ENCODE measurements around the gene DEFB123.

The DEFB123 gene

DNA sequence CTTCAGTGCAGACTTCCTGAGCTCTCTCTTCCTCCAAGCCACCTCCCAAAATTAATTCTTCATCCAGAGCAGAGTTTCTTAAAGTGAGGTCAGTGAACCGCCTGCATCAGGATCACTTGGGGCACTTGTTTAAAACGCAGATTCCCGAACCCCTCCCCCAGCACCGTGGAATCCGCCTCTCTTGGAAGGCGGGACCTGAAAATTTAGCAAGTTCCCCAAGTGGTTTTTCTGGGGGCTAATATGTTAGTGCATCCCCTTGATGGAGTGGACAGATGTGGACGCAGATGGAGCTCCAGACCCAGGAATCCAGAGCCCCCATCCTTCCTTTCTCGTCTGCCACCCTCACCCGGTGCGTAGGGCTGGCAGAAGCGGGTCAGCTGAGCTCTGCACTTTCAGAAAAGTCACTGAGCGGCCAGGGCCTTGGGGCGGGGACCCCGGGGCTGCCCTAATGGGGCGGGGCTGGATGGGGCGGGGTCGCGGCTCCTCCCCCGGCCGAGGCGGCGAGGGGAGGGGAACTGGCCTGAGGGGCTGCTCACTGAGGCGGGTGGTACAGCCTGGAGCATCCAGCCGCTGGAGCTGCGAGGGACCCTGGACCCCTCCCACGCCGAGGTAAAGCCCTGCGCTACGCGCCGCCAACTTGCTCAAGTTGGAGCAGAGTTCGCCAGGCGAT is 34.5 kb downstream of the DEFB123 start, which contains the start of the genes DEFB124 and REM1:
TSS of gene DEFB124 (minus strand) at position 370 of the 670 bp plus-strand sequence. CDS start 2,114 bp downstream, outside the sequence.
TSS of gene REM1 (plus strand) at position 531 of the 670 bp plus-strand sequence. CDS start 1,158 bp downstream, outside the sequence.
- Histone ChIP-seq H3K4me3 (ENCODE audit: low read depth, low read length) (peak within 1 kb of the TSS; percentile 40), H3K9ac (no peak within 1 kb of the TSS)

DNA sequence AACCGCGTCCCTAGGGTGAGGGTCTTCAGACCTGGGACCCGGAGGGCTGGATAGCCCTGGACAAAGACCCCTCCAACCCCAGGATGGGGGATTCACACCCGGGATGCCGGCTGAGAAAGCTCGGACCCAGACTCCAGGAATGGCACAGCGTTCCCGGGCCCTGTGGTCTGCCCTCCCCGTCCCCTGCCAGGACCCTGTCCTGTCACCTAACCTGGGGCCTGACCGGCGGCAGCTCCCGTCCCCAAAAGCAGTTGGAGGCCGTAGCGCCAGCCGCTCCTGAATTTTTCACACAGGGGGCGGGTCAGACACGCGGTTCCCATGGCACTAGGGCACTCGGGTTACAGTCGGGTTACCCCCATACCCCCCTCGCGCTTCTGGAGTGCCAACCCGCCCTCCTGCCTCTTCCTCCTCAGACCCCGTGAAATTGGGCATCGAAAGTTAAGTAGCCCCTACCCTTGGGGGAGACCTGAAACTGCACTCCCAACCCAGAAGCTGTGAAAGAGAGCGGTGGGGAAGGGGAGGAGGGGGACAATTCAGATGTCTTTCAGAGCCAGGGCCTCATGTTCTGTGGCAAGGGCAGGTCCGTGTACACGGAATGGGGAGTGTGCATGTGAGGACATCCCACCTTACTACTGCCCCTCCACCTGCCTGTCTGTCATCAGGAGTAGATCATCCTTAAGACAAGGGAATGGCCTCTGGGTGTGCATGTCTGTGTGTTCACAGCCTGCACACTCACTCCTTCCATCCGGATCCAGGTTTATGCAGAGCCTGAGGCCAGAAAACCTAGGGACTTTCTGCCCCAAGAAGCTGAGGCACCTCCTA is 35.3 kb downstream of the DEFB123 start:
- H3K79me2 ChIP-seq, result no peaks in the 10 kb centered on the region
- no peak overlapping the region for H3K27ac ChIP-seq
- no peaks in the 10 kb centered on the region for H3K4me1 ChIP-seq
- TF ChIP-seq, protein P1, sequence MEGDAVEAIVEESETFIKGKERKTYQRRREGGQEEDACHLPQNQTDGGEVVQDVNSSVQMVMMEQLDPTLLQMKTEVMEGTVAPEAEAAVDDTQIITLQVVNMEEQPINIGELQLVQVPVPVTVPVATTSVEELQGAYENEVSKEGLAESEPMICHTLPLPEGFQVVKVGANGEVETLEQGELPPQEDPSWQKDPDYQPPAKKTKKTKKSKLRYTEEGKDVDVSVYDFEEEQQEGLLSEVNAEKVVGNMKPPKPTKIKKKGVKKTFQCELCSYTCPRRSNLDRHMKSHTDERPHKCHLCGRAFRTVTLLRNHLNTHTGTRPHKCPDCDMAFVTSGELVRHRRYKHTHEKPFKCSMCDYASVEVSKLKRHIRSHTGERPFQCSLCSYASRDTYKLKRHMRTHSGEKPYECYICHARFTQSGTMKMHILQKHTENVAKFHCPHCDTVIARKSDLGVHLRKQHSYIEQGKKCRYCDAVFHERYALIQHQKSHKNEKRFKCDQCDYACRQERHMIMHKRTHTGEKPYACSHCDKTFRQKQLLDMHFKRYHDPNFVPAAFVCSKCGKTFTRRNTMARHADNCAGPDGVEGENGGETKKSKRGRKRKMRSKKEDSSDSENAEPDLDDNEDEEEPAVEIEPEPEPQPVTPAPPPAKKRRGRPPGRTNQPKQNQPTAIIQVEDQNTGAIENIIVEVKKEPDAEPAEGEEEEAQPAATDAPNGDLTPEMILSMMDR (IDR thresholded peaks at IDR 0.05), result no peak
- H3K9ac ChIP-seq, result no peak overlapping the region
- H3K4me2 ChIP-seq (ENCODE audit: low read length), result peak overlapping the region; percentile 71
- H3K9me3 ChIP-seq (ENCODE audit: control insufficient read depth, low read length), result no peaks in the 10 kb centered on the region
- no peaks in the 10 kb centered on the region for H3K36me3 ChIP-seq (ENCODE audit: control insufficient read depth, insufficient read depth, low read length)
- H3K27me3 ChIP-seq (ENCODE audit: control insufficient read depth, insufficient read depth, low read length), result no peaks in the 10 kb centered on the region
- H2AFZ ChIP-seq, result peak overlapping the region; percentile 63
- H3K4me3 ChIP-seq (ENCODE audit: low read depth, low read length), result peak overlapping the region; percentile 40

More for the DNA sequence above, 34.5 kb downstream of the DEFB123 start, which contains the start of the genes DEFB124 and REM1:
- TF ChIP-seq, protein P1 (IDR thresholded peaks at IDR 0.05), result no peak
- Histone ChIP-seq H3K27ac (no peak within 1 kb of the TSS), H3K4me1 (no peaks in the 10 kb centered on the region), H3K36me3 (ENCODE audit: control insufficient read depth, insufficient read depth, low read length) (no peaks in the 10 kb centered on the region), H3K79me2 (no peaks in the 10 kb centered on the region), H3K27me3 (ENCODE audit: control insufficient read depth, insufficient read depth, low read length) (no peaks in the 10 kb centered on the region), H2AFZ (peak within 1 kb of the TSS; percentile 63), H3K9me3 (ENCODE audit: control insufficient read depth, low read length) (no peaks in the 10 kb centered on the region), H3K4me2 (ENCODE audit: low read length) (peak within 1 kb of the TSS; percentile 71)

DNA sequence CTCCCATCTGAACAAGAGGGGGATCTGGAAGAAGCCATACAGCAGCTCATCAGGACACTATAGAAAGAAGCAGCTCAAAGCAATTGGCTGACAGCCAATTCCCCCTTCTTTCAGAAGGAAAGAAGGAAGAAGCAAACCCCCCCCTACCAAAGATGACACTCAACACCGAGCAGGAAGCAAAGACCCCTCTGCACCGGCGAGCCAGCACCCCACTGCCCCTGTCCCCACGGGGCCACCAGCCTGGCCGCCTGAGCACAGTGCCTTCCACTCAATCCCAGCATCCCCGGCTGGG is 35.8 kb downstream of the DEFB123 start:
- Histone ChIP-seq H3K36me3 (ENCODE audit: control insufficient read depth, insufficient read depth, low read length) (no peaks in the 10 kb centered on the region), H3K4me3 (ENCODE audit: low read depth, low read length) (no peak overlapping the region), H3K27ac (no peak overlapping the region), H3K9ac (no peak overlapping the region), H2AFZ (no peak overlapping the region), H3K9me3 (ENCODE audit: control insufficient read depth, low read length) (no peaks in the 10 kb centered on the region), H3K27me3 (ENCODE audit: control insufficient read depth, insufficient read depth, low read length) (no peaks in the 10 kb centered on the region), H3K4me1 (no peaks in the 10 kb centered on the region), H3K79me2 (no peaks in the 10 kb centered on the region), H3K4me2 (ENCODE audit: low read length) (no peak overlapping the region)
- TF ChIP-seq, protein P1 (IDR thresholded peaks at IDR 0.05), result no peak

DNA sequence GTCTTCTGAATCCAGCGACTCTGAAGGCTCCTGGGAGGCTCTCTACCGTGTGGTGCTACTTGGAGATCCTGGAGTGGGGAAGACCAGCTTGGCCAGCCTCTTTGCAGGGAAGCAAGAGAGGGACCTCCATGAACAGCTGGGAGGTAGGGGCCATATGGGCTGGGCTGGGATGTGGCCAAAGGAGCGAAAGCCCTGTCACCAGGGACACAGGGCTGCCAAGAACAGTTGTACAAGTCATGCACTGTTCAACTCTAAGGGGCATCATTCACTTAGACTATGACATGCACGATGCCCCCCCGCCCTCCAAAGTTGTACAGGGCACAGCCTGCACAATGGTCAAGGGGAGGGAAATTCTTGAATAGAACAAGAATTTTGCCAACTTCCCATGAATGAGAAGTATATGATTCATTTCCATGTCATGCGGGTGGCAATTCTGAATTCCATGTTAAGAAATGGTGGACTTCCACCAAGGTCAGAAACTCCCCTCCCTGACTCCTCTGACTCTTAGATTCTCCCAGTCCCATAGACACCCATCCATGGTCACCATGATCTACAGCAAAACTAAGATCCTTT is 36.3 kb downstream of the DEFB123 start:
- no peak overlapping the region for H3K27ac ChIP-seq
- no peaks in the 10 kb centered on the region for H3K36me3 ChIP-seq (ENCODE audit: control insufficient read depth, insufficient read depth, low read length)
- no peaks in the 10 kb centered on the region for H3K79me2 ChIP-seq
- TF ChIP-seq, protein P1 (IDR thresholded peaks at IDR 0.05), result no peak
- H3K4me1 ChIP-seq, result no peaks in the 10 kb centered on the region
- H3K4me2 ChIP-seq (ENCODE audit: low read length), result no peak overlapping the region
- H3K4me3 ChIP-seq (ENCODE audit: low read depth, low read length), result no peak overlapping the region
- H3K9ac ChIP-seq, result no peak overlapping the region
- no peaks in the 10 kb centered on the region for H3K9me3 ChIP-seq (ENCODE audit: control insufficient read depth, low read length)
- no peaks in the 10 kb centered on the region for H3K27me3 ChIP-seq (ENCODE audit: control insufficient read depth, insufficient read depth, low read length)
- no peak overlapping the region for H2AFZ ChIP-seq

Data from parathyroid adenoma (tissue), 2 donors.